GM19193 (cell line): ENCODE data around the gene TSPAN5.

Experiments used
- POLR2A ChIP-seq: IDR thresholded peaks from 4 replicates; pipeline ENCODE4 v1.6.1; 2011; ENCODE audit not compliant: insufficient read depth, insufficient read length; ENCODE audit errors: extremely low read depth

Gene TSPAN5

DNA sequence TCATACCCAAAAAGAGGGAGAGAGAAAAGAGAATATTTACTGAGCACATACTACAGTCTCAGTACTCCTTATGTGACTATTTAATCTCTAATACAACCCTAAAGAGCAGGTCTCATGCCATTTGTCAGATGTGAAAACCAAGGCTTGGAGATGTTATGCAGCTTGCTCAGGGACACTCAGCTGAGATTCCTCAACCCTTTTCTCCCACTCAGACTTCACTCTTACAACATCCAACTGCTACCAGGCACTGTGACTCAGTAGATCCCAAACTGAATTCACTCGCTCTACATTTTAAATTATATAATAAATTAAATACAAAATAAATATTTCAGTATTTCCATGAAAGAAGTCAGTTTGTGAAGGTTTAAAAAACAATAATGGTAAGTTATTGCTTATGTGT is 53.7 kb downstream of the TSPAN5 start:
- no peak for TF ChIP-seq POLR2A

GRCh38 chr4:98603683-98604521 is 54.5 kb downstream of the TSPAN5 start:
- no peak for TF ChIP-seq POLR2A

DNA sequence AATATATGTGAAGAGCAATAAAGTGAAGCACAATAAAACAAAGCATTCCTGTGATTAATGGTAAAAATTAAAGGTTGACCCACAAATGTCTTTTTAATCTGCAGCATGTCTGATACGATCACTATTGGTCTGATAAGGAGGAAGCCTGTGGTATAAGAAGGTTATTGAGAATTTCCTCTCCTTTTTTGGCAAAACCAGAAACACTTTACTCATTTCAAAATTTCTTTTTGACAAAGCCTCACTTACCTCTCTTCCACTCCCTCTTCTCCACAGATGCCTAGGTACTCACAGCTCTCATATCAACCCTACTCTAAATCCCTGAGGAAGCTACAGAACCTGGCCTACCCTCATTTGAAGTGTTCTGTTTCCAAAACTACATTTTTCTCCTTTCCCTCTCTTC is 56.1 kb downstream of the TSPAN5 start:
- TF ChIP-seq POLR2A: no peak

- TF ChIP-seq POLR2A: no peak
These were observed 56.7 kb downstream of the TSPAN5 start for GRCh38 chr4:98601708-98602107.

GRCh38 chr4:98599617-98600205 is 58.7 kb downstream of the TSPAN5 start:
- TF ChIP-seq POLR2A: no peak

DNA sequence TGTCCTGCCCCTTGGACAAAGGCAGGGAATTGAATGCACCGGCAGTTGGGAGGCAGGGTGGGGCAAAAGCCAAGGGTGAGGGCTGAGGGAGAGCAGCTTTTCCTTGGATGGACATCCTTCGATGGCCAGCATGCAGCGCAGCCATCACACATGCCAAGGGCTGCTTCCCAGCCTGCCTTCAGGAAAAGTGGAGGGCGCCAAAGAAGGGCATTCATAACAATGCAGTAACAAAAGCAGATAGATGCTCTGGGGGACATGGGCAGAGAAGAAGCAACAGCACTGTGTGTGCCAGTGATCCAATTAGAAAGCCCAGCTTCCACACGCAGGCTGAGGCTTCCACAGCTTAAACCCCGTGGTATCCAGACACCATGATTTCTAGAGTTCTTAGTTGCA is 71.5 kb downstream of the TSPAN5 start:
- no peak for TF ChIP-seq POLR2A

DNA sequence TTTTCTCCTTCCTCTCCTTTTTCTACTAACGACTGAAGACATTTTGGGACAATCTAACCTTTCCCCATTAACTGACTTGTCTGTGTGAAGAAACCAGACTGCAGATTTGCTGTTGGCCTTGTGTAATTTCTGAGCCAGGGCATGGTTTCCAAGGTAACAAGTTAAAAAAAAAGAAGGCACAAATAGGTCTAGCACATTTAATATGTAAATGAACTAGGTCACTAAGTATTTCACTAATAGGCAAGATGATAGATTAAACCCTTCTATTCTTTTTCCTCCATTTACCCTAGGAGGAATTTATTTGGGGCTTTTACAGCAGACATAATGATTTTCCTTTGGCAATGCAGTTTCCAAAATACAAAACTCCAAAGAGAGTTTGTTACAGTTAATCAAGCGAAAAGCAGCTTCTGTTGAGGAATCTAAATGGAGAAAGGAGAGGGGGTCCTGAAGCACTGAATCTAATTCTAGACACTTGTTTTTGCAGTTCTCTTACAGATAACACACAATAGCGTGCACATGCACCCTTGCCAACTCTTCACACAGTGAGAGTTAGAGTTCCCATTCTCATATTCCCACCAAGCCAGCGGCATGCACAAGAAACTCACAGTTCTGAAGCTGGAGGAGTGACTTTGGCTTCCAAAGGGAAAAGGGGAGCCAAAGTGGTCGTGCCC is 72.0 kb downstream of the TSPAN5 start:
- no peak for TF ChIP-seq POLR2A

- no peak for TF ChIP-seq POLR2A
These were observed 72.8 kb downstream of the TSPAN5 start for GRCh38 chr4:98585596-98585995.

DNA sequence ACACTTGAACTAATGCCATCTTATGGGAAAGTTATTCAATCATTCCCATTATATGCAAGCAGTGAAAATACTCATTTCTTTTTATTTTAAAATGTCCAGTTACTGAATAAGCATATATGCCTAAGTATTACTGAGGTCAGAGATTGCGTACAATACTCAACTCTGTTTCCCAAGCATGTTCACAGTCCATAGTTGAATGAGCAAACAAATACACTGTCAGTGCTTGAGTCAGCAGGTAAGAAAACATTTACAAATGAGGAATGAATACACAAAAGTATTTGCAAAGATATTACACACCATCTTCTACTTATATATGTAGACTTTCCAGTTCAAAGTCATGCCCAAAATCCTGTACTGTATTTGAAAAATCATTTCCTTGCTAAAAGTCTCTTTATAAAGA is 74.1 kb downstream of the TSPAN5 start:
- TF ChIP-seq POLR2A: no peak

GRCh38 chr4:98583265-98583664 is 75.1 kb downstream of the TSPAN5 start:
- no peak for TF ChIP-seq POLR2A

- no peak for TF ChIP-seq POLR2A
These were observed 77.3 kb downstream of the TSPAN5 start for GRCh38 chr4:98581126-98581525.

- no peak for TF ChIP-seq POLR2A
These were observed 80.5 kb downstream of the TSPAN5 start for GRCh38 chr4:98577956-98578355.

DNA sequence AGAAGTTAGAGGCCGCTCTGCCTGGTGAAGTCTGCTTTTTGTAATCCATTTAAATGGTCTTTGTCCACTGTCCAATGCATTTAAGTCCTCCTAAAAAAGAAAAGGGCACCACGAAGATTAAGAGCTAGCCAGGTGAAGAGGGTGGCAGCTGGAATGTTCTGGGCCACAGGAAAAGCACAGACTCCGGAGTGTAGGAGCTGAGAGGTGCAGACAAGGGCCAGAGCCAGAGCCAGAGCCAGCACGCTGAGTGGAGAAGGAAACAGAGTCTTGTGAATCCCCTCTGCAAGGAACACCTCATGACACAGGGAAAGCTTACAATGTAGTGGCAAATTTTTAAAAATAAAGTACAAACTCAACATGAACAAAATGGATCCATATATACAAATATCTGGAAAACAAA is 83.6 kb downstream of the TSPAN5 start:
- no peak for TF ChIP-seq POLR2A

DNA sequence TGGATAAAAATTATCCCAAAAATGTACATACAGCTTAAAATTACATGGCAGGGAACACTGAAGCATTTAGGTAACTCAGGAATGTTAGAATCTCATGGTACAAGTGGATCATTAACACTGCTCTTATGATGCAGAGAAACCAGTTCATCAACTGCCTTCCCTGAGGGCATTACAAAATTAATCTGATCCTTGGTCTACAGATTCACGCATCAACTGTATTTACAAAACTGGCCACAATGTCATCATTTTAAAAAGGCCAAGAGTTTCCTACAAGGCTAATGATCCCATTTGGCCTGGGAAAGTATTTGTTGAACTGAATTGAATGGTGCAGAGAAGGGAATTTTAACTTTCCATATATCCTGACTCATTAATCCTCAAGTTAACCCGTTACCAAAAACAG is 84.6 kb downstream of the TSPAN5 start:
- no peak for TF ChIP-seq POLR2A

- TF ChIP-seq POLR2A: no peak
These were observed 85.7 kb downstream of the TSPAN5 start for GRCh38 chr4:98572697-98573096.
